GM10847 (cell line): ENCODE results near the gene GSC2.

Experiments
- POLR2A ChIP-seq: IDR thresholded peaks from 2 replicates; pipeline ENCODE4 v1.6.1; 2011; ENCODE audit not compliant: insufficient read length; ENCODE audit errors: extremely low read depth

GSC2 gene

DNA sequence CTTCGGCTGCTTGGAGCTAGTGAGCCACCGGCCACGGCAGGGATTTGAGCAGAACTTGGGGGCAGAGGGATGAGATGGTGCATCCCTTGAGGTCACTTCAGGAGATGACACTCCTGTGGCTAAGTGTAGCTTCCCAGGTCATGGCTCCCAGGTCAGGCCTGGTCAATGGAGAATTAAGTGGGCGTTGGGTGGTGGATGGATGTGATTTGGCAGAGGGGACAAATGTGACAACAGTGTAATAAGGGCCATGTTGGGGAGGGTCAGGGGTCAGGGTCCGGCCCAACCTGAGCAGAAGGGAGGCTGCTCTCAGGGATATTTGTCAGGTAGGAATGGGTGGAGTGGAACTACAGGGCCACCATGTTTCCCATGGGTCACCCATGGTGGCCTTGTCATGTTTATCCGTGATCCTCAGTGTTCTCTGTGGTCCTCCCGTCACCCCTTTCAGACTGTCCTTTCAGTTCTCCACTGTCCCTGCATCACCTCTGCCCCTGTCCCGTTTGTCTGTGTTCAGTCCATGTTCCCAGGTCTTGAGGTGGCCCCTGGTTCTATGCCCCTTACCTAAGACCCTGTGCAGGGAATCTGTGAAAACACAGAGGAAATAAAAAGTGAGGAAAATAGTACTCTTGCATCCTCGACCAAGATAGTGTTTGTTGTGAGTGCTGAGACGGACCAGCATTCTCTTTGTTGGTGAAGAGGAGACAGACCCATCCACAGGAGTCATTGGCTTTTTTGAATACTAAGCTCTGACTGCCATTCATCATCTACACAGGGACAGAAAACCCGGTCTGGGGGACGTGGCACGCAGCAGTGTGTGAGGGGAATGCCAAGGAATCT is 22.3 kb upstream of the GSC2 start:
- no peak for TF ChIP-seq POLR2A

DNA sequence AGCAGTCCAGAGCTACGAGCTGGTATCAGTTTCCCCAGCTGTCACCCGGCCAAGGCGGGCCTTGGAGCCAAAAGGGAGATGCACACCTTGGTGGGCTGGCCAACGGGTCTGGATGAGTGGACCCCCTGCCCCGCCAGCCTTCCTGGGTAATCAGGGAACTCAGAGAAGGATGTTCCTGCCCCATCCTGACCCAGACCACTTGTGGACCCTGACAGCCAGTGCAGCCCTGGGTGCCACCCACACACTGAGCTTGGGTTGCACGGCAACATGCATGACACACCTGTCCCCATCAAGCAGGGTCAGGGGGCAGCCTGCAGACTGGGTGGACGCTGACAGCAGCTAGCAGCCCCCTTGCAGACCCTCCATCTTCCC is 19.8 kb upstream of the GSC2 start:
- TF ChIP-seq POLR2A, result no peak

DNA sequence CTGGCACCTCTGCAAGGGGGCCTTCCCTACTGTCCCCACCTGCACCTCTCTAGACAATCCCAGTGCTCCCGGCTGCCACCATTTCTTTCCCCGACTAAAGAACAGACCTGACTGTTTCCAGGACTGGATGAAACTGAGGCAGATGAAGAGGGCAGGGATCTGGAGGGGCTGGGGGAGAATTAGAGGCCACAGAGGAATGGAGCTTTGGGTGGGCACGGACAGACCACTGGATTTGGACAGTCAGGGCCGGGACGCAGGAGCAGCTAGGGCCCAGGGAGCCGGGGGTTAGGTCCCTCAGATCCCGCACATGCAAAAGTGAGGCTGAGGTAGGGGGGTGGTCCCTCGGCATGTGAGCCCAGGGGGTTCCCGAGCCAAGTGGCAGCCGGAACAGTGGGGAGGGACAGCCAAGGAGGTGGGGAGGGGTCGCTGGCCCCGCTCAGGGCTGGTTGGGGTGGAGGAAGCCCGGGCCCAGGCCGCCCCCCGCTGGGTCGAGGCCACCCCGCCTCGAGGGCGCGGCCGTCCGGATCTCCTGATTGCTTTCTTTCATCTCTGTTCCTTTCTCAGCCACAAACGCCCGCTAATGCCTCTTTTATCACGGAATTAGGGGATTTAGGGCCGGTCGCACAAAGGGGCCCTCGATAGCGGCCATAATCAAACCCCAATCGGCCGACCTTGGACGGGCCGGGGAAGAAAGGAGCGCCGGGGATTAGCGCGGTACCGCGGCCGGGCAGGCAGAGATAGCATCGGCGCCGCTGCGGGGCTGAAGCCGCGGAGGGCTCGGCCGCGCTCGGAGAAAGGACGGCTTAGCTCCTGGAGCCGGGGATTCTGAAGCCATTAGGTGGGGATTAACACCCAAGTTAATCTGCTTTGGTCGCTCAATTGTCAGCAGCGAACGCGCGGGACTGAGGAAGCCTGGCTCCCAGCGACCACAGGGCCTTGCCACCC is 19.2 kb upstream of the GSC2 start:
- no peak for TF ChIP-seq POLR2A

DNA sequence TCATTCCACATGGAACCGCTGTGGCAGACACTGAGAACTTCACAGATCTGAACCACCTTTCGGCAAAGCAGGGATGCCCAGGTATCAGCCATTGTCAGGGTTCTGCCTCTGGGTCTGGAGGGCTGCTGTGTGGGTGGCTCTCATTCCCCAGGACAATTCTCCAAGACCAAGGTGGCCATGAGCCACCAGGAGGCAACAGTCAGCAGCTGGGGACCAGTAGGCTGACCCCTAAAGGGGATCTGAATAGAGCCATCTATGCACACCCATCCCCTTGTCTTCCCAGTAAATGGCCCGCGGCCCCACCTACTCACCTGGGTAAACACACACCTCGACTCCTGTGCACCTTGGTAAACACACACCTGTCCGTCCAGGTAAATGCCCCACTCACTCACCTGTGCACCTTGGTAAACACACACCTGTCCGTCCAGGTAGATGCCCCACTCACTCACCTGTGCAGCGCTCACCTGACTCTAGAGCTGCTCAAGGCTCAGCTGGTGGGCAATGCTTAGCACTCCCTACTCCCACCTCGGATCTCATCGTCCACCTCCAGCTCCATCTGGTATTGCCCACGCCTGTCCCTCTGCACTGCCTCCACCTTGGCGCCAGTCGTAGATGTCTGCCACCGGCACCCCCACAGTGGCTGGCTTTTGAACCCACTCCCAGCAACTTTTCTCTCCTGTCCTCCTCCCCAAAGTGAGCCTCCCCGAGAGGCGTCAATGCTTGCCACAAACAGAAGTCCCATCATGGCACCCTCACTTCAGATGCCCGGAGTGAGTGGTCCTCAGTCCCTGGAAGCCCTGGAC is 18.2 kb upstream of the GSC2 start:
- no peak for TF ChIP-seq POLR2A

DNA sequence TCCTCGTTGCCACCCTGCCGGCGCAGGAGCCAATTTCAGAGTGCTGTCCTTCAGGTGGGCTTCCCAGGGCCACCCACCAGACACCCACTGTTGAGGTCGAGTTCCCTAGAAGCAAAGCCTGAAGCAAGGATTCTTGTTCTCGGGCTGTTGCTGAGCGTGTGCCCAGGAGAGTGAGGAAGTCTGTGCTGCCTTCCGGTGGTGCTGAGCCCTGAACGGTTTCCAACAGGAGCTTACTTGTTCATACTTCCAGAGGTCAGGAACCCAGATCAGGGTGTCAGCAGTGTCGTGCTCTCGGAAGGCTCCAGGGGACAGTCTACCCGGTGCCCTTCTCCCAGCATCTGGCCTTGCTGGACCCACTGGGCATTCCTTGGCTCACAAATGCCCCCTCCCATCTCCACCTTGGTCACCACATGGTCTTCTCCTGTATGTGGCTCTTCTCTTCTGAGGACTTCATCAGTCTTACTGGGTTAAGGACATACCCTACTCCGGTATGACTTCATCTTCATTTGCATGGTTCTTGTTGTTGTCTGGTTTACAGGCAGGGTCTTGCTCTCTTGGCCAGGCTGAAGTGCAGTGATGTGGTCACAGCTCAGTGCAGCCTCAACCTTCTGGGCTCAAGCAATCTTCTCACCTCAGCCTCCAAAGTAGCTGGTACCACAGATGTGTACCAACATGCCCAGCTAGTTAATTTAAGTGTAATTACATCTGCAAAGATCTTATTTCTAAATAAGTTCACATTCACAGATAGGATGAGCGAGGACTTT is 17.2 kb upstream of the GSC2 start:
- TF ChIP-seq POLR2A, result no peak

DNA sequence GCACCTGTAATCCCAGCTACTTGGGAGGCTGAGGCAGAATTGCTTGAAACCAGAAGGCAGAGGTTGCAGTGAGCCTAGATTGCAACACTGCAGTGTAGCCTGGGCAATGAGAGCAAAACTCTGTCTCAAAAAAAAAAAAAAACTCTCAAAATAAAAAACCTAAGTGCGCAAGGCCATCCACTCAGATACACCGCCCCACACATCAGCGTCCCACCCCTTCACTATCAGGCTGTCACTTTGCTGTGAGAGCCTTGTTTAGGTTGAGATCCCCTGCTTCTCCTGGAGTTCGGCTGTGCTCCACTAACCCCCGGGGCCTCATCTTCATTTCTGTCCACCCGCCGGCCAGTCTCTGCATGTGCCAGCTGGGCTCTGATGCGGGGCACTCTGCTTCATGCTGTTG is 16.3 kb upstream of the GSC2 start:
- no peak for TF ChIP-seq POLR2A

DNA sequence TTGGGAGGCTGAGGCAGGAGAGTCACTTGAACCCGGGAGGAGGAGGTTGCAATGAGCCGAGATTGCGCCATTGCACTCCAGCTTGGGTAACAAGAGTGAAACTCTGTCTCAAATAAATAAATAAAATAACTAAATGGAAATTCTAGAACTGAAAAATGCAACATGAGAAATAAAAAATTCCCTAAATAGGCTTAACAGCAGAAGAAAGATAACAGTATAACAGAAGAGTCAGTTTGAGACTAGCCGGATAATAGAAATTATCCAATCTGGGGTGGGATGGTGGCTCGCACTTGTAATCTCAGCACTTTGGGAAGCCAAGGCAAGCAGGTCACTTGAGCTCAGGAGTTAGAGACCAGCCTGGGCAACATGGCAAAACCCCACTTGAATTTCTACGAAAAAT is 14.3 kb upstream of the GSC2 start:
- no peak for TF ChIP-seq POLR2A

DNA sequence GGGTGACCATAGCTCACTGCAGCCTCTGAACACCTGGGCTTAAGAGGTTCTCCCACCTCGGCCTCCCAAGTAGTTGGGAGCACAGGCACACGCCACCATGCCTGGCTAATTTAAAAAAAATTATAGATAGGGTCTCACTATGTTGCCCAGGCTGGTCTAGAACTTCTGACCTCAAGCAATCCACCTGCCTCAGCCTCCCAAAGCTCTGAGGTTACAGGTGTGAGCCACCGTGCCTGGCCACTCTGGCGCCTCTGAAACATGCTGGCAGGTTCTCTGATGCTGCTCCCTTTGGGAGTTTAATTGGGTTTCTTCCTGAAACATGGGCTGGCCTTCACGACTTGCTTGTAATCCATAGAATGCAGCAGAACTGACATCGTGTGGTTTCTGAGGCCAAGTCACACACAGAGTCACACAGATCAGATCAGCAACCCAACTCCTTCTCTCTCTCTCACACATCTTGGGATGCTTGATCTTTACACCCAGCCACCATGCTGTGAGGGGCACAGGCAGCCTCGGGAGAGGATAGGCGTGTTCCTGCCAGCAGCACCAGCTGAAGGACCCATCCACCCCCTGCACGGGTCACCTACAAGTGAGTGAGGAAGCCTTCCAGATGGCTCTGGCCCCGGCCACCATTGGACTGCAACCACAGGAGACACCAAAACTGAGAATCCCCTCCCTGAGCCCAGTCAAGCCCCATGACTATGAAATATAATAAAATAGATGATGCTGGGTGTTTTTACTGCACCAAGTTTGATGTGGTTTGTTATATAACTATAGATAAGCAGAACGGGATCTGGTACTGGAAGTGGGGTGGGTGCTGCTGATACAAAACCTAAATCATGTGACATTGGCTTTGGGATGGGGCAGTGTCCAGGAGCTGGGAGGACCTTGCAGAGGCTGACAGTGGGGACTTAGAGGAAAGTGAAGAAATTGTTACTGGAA is 3.1 kb upstream of the GSC2 start:
- TF ChIP-seq POLR2A, result no peak

DNA sequence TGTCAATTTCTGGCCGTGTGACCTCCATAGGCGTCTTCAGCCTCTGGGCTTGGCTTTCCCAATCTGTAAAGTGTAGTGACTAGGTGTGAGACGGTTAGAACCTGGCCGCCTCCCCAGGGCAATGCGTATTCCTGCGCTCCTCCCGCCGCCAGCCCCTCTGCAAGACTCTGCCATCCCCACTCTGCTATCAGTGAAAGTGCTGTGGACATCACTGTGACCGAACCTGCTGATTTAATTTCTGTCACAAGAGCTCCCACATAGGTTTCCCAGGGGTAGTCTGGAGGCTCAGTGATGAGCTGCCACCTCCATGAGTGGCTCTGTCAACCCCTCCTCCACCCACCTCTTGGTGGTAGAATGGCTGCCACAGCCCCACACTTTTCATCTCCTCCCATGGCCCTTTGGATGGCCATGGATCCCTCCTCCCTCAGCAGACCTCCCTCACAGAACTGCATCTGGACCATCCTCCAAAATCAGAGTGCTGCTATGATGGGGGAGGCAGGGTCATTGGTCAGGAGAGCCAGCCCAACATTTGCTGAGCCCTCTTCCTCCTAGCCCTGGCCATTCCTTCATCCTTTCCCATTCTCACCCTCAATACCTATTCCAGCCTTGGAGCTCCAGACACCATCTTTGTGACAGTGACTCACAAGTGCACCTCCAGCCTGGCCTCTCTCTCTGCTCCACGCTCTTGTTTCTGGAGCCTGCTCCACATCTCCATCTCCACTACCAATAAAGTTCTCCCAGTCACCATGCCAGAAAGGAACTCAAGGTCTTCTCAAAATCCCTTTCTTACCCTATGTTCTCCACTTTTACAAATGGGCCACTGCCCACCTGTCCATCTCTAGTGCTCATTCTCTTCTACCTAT is 1.5 kb upstream of the GSC2 start:
- no peak for TF ChIP-seq POLR2A

DNA sequence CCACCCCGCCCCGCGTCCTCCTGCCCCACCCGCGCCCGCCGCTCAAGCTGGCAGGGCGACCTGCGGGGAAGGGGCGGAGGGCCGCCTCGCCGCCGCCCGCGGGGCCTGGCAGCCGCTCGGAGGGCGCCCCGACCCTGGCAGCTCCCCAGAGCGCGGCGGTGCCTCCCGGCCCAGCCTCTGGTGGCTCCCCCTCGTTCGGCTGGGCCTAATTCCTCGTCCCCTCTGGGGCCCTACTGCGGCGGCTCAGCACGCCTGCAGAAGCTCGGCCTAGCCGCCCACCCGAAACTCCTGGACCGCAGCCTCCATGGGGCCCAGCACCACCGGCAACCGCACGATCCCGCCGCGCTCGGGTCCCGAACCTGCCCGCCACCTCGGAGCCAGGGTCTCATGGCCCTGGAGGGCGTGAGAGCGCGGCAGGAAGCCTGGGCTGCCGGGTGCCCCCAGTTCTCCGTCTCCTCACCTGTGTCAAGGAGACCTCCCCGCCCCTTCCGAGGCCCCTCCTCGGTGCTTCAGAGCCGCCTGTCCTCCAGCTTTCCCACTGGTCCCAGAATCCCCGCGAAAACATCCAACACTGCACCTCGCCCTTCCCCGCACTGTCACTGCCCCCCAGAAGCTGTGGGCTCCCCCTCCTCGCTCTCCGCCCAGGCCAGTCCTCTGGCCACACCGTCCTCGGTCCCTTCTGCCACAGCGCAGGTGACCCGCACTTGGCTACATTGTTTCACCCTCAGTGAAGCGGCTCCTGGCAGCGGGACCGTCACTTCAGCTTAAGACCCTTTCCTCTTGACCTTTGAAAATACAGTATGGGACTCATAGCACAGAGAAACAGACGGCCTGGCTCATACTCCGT is 613 bp upstream of the GSC2 start:
- TF ChIP-seq POLR2A, result no peak

DNA sequence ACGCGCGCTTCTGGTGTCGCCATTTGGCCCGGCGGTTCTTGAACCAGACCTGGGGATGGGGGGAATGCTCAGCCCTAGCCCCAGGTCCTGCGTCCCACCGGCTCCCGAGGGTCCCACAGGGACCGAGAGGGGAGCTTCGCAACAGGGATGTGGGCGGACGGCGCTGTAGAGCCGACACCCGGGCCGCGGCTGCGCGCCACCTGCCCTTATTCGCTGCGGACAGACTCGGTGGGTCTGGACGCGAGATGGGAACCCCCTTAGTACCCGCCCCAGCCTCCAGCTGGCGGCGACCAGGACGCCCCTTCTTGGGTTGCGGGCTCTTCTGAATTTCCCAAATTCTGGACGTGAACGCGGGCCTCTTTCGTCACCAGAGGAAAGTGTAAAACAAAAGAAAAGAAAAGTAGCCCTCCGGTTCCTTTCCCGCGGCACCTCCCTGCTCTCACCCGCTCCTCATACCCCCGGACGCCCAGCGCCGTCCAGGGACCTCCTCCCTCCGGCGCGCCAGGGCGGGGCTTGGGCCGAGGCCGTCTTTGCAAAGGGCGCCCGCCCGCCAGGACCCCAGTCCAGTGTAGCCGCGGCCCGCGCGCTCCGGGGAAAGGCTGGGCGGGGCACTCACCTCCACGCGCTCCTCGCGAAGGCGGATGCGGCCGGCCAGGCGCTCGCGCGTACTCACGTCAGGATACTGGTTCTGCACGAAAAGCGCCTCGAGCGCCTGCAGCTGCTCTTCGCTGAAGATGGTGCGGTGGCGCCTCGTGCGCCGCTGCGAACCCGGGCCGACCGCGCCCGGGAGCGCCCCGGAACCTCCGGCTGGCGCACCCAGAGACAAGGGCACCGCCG is 827 bp downstream of the GSC2 start:
- TF ChIP-seq POLR2A, result no peak

DNA sequence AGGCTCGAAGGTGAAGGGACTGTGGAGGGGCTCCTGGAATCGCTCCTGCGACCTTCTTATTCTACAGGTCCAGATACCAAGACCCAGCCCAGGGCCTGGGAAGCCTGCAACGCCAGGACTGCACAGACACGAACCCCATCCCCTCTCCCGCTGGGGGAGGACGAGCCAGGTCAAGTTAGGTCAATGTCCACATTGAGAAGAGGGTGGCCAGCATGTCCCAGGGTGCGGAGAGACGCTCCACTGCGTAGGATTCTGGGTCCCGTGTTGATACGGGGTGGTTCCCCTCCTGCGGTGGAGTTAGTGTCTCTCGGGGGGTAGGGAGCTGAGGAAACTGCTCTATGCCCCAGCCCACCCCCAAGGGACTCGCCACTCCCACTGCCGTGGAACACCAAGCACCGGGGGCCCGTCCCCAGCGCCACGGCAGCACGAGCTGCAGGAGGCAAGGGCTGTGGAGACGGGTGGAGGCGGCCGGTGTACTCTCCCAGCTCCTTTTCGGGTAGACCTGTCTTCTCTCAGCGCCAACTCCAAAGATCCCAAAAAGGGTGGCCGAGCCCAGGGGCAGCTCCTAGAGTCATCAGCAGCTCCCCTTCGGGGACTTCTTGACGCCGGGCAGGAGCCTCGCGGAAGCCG is 1.6 kb downstream of the GSC2 start:
- TF ChIP-seq POLR2A, result no peak
